ENCODE data around the gene PLEKHA8. TPM values are rescaled to one million over a fixed set of nuclear protein-coding genes. Genes with fewer than 3 reads are reported as not detected.

PLEKHA8 gene
- 10 to 100 TPM; 12.1 to 12.9 TPM for total RNA-seq

GRCh38 chr7:30028216-30028748 lies at the start of gene PLEKHA8:
Gene PLEKHA8 (plus strand): TSS chr7:30028412. CDS start chr7:30028763, 351 bp downstream.
- no peaks in the 10 kb centered on the region for H3K36me3 Mint-ChIP-seq (ENCODE audit: insufficient read depth in 2 of 2)
- H3K27me3 Mint-ChIP-seq (ENCODE audit: low read depth), result no peaks in the 10 kb centered on the region
- H3K9me3 Mint-ChIP-seq, result no peaks in the 10 kb centered on the region
- H3K4me1 Mint-ChIP-seq (ENCODE audit: low read depth), result peaks cover 37% of the 10 kb centered on the region
- ATAC-seq (replicated peaks in 1 of 2) (peak; percentile 66 to 67), DNase-seq (peak; percentile 87 to 93)
- H3K27ac Mint-ChIP-seq, result peak within 1 kb of the TSS; percentile 91
- no peak within 1 kb of the TSS for H3K4me3 Mint-ChIP-seq

DNA sequence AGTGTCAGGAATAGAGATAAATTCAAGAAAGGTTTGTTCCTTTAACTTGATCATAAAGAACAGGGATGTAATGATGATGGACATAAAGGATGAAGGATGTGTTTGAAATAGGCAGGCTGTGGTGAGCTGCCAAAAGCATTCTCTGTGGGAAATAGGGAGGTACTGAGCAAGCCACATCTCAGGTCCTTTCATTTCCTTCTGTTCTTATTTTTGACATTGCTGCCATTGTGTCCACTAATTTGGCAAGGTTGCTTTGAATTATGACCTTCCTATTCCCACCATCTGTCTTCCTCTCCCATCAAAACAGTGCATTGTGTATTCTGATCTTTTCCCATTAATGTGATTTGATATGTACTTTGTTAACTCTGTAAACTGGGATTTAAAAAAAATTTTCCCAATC lies 48.1 kb upstream of the PLEKHA8 start:
- Mint-ChIP-seq H3K4me3 (no peak overlapping the region), H3K4me1 (ENCODE audit: low read depth) (no peaks in the 10 kb centered on the region), H3K27ac (no peak overlapping the region), H3K9me3 (no peaks in the 10 kb centered on the region), H3K36me3 (ENCODE audit: insufficient read depth in 2 of 2) (no peaks in the 10 kb centered on the region), H3K27me3 (ENCODE audit: low read depth) (peaks cover 5% of the 10 kb centered on the region)
- no peak for ATAC-seq (replicated peaks in 1 of 2)
- no peak for DNase-seq

DNA sequence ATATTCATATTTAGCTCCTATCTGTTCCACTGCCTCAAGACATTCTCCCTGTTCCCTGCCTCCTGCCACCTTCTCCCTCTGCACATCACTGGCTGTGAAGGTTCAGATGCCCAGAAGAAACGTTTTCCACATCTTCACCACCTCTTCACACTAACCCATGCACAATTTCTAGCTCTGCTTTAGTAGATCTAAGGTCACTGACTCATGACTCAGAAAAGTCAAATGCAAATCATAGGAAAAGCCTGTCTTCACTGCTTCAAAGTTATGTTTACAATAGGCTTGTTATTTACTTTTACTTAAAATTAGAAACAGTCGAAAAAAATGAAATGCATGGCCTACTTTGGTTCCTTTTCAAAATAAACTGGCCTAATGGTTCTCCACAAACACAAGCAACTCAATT lies 41.1 kb upstream of the PLEKHA8 start:
- ATAC-seq (replicated peaks in 1 of 2), result no peak
- H3K4me1 Mint-ChIP-seq (ENCODE audit: low read depth), result peaks cover 16% of the 10 kb centered on the region
- H3K36me3 Mint-ChIP-seq (ENCODE audit: insufficient read depth in 2 of 2), result no peaks in the 10 kb centered on the region
- no peak overlapping the region for H3K4me3 Mint-ChIP-seq
- no peaks in the 10 kb centered on the region for H3K9me3 Mint-ChIP-seq
- no peak overlapping the region for H3K27ac Mint-ChIP-seq
- peaks cover 42% of the 10 kb centered on the region for H3K27me3 Mint-ChIP-seq (ENCODE audit: low read depth)
- no peak for DNase-seq

- ATAC-seq (replicated peaks in 1 of 2) (no peak), DNase-seq (no peak)
- Mint-ChIP-seq H3K27me3 (ENCODE audit: low read depth) (peaks cover 50% of the 10 kb centered on the region), H3K4me3 (peak overlapping the region; percentile 78 to 80), H3K36me3 (ENCODE audit: insufficient read depth in 2 of 2) (no peaks in the 10 kb centered on the region), H3K9me3 (no peaks in the 10 kb centered on the region), H3K27ac (peak overlapping the region; percentile 14), H3K4me1 (ENCODE audit: low read depth) (peaks cover 16% of the 10 kb centered on the region)
Measured at GRCh38 chr7:29987811-29988317, 40.3 kb upstream of the PLEKHA8 start.

- H3K9me3 Mint-ChIP-seq, result no peaks in the 10 kb centered on the region
Measured at GRCh38 chr7:29988424-29989256, 39.6 kb upstream of the PLEKHA8 start.

GRCh38 chr7:29989257-29989995 lies 38.8 kb upstream of the PLEKHA8 start, which contains the start of gene SCRN1:
Gene SCRN1 (minus strand): TSS chr7:29989801. CDS start chr7:29969067, 20,734 bp downstream.
- no peaks in the 10 kb centered on the region for H3K9me3 Mint-ChIP-seq
- H3K4me1 Mint-ChIP-seq (ENCODE audit: low read depth), result peaks cover 16% of the 10 kb centered on the region
- peak; percentile 29 to 34 for DNase-seq
- peaks cover 50% of the 10 kb centered on the region for H3K27me3 Mint-ChIP-seq (ENCODE audit: low read depth)
- H3K36me3 Mint-ChIP-seq (ENCODE audit: insufficient read depth in 2 of 2), result peaks cover 0 to 2% of the 10 kb centered on the region in 2 donors
- H3K27ac Mint-ChIP-seq, result no peak within 1 kb of the TSS
- peak; percentile 71 to 73 for ATAC-seq (replicated peaks in 1 of 2)
- H3K4me3 Mint-ChIP-seq, result peak within 1 kb of the TSS; percentile 80 to 81

More at GRCh38 chr7:29988424-29989256, 39.6 kb upstream of the PLEKHA8 start:
- H3K36me3 Mint-ChIP-seq (ENCODE audit: insufficient read depth in 2 of 2), result peaks cover 0 to 2% of the 10 kb centered on the region in 2 donors
- peak overlapping the region; percentile 78 to 80 for H3K4me3 Mint-ChIP-seq
- peak; percentile 37 to 49 for DNase-seq
- H3K4me1 Mint-ChIP-seq (ENCODE audit: low read depth), result peaks cover 16% of the 10 kb centered on the region
- peak overlapping the region; percentile 14 for H3K27ac Mint-ChIP-seq
- H3K27me3 Mint-ChIP-seq (ENCODE audit: low read depth), result peaks cover 50% of the 10 kb centered on the region
- ATAC-seq (replicated peaks in 1 of 2), result peak; percentile 73

GRCh38 chr7:29990931-29991330 lies 37.3 kb upstream of the PLEKHA8 start:
- H3K4me3 Mint-ChIP-seq, result peak overlapping the region; percentile 46 to 81
- ATAC-seq (replicated peaks in 1 of 2), result no peak
- peaks cover 16% of the 10 kb centered on the region for H3K4me1 Mint-ChIP-seq (ENCODE audit: low read depth)
- H3K27ac Mint-ChIP-seq, result no peak overlapping the region
- H3K36me3 Mint-ChIP-seq (ENCODE audit: insufficient read depth in 2 of 2), result peaks cover 0 to 2% of the 10 kb centered on the region in 2 donors
- no peaks in the 10 kb centered on the region for H3K9me3 Mint-ChIP-seq
- no peak for DNase-seq
- peaks cover 50% of the 10 kb centered on the region for H3K27me3 Mint-ChIP-seq (ENCODE audit: low read depth)

DNA sequence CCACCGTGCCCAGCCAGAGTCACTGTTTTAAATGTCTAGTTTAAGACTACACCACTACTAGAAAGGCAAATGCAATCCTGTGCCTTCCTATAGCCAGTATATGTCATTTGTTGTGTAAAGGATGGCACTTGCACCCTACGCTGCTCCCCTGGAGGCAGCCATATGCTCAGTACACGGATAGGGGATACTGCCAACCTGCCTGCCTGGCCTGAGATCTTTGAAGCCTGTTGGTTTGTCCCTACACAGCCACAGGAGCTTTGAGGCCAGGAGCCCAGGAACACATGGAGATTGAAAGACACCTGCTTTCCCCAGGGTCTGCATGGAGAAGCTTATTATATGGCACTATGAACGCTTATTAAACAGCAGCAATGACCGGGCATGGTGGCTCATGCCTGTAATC lies 36.3 kb upstream of the PLEKHA8 start:
- Mint-ChIP-seq H3K27ac (no peak overlapping the region), H3K27me3 (ENCODE audit: low read depth) (peaks cover 55% of the 10 kb centered on the region)

DNA sequence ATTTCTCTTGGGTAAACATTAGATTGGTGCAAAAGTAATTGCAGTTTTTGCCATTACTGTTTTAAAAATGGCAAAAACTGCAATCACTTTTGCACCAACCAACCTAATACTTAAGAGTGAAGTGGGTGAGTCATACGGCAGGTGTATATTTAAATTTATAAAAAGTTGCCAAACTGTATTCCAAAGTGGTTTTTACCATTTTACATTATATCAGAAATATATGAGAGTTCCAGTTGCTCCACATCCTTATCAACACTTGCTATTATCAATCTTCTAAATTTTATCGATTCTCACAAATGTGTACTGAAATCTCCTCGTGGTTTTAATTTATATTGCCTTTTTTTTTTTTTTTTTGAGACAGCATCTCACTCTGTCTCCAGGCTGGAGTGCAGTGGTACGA lies 35.1 kb upstream of the PLEKHA8 start:
- Mint-ChIP-seq H3K36me3 (ENCODE audit: insufficient read depth in 2 of 2) (peaks cover 2 to 3% of the 10 kb centered on the region in 2 donors), H3K4me3 (no peak overlapping the region), H3K4me1 (ENCODE audit: low read depth) (peaks cover 5% of the 10 kb centered on the region), H3K27ac (no peak overlapping the region), H3K9me3 (peaks cover 1 to 4% of the 10 kb centered on the region in 2 donors), H3K27me3 (ENCODE audit: low read depth) (peaks cover 52% of the 10 kb centered on the region)
- no peak for ATAC-seq (replicated peaks in 1 of 2)
- no peak for DNase-seq

More for the DNA sequence above, 36.3 kb upstream of the PLEKHA8 start:
- DNase-seq (no peak), ATAC-seq (replicated peaks in 1 of 2) (no peak)
- H3K9me3 Mint-ChIP-seq, result peaks cover 1 to 4% of the 10 kb centered on the region in 2 donors
- H3K4me3 Mint-ChIP-seq, result no peak overlapping the region
- peaks cover 14% of the 10 kb centered on the region for H3K4me1 Mint-ChIP-seq (ENCODE audit: low read depth)
- H3K36me3 Mint-ChIP-seq (ENCODE audit: insufficient read depth in 2 of 2), result peaks cover 2 to 3% of the 10 kb centered on the region in 2 donors

GRCh38 chr7:29995652-29996051 lies 32.6 kb upstream of the PLEKHA8 start:
- Mint-ChIP-seq H3K36me3 (ENCODE audit: insufficient read depth in 2 of 2) (peaks cover 2 to 3% of the 10 kb centered on the region in 2 donors), H3K4me3 (no peak overlapping the region), H3K27me3 (ENCODE audit: low read depth) (peaks cover 51% of the 10 kb centered on the region), H3K27ac (no peak overlapping the region), H3K4me1 (ENCODE audit: low read depth) (no peaks in the 10 kb centered on the region), H3K9me3 (peaks cover 1 to 4% of the 10 kb centered on the region in 2 donors)
- ATAC-seq (replicated peaks in 1 of 2) (no peak), DNase-seq (no peak)

GRCh38 chr7:29996321-29996720 lies 31.9 kb upstream of the PLEKHA8 start:
- Mint-ChIP-seq H3K36me3 (ENCODE audit: insufficient read depth in 2 of 2) (peaks cover 2 to 3% of the 10 kb centered on the region in 2 donors), H3K27me3 (ENCODE audit: low read depth) (peaks cover 44% of the 10 kb centered on the region)

GRCh38 chr7:29998489-29998888 lies 29.7 kb upstream of the PLEKHA8 start:
- Mint-ChIP-seq H3K27me3 (ENCODE audit: low read depth) (peaks cover 29% of the 10 kb centered on the region), H3K27ac (no peak overlapping the region), H3K36me3 (ENCODE audit: insufficient read depth in 2 of 2) (peaks cover 0 to 3% of the 10 kb centered on the region in 2 donors), H3K4me3 (no peak overlapping the region), H3K9me3 (peaks cover 1 to 4% of the 10 kb centered on the region in 2 donors), H3K4me1 (ENCODE audit: low read depth) (no peaks in the 10 kb centered on the region)
- no peak for DNase-seq
- no peak for ATAC-seq (replicated peaks in 1 of 2)

More at GRCh38 chr7:29996321-29996720, 31.9 kb upstream of the PLEKHA8 start:
- Mint-ChIP-seq H3K27ac (no peak overlapping the region), H3K4me3 (no peak overlapping the region), H3K9me3 (peaks cover 1 to 4% of the 10 kb centered on the region in 2 donors), H3K4me1 (ENCODE audit: low read depth) (no peaks in the 10 kb centered on the region)
- DNase-seq, result no peak
- ATAC-seq (replicated peaks in 1 of 2), result no peak

All from activated T-cell treated with anti-CD3 and anti-CD28 coated beads, Interleukin-2, amount 50 U/mL, for 72 hours (primary cell).